Natural killer cell (primary cell): Measurements from ENCODE around the gene NBPF12. TPM values are rescaled to one million over a fixed set of nuclear protein-coding genes. Genes with fewer than 3 reads are reported as not detected.
"Not testable (repeated sequence)": the region's sequence is repeated elsewhere in the genome, so short reads cannot be mapped to it uniquely, and the experiment has no call there.

ENCODE experiments used
- ATAC-seq, 3 donors: fragments of 150-1000 bp in 2 of 3; fragments of 200-7000 bp in 1 of 3; cut with Tn5 transposase; 1 replicate in 1 of 3; 2 replicates in 2 of 3; pipeline ENCODE4 v1.10.0; 2021; ENCODE audit warnings: mild to moderate bottlenecking in 2 of 3, moderate library complexity in 2 of 3
- DNase-seq, 2 donors: peaks; one replicate each; pipeline versions ENCODE4 v3.0.0 to v3.0.0-alpha.2; 2013 to 2021; ENCODE audit warnings: mixed read lengths in 1 of 2
- H3K27ac ChIP-seq: one replicate; pipeline ENCODE4 v1.5.1; 2013; ENCODE audit warnings: mild to moderate bottlenecking, low read length
- H3K27me3 ChIP-seq: one replicate; pipeline ENCODE4 v1.6.1; 2013; ENCODE audit warnings: low read length; ENCODE audit not compliant: control insufficient read depth, insufficient read depth
- H3K36me3 ChIP-seq: one replicate; pipeline ENCODE4 v1.6.1; 2013; ENCODE audit warnings: low read length; ENCODE audit not compliant: control insufficient read depth, insufficient read depth
- H3K4me1 ChIP-seq: one replicate; pipeline ENCODE4 v1.6.1; 2013; ENCODE audit warnings: low read length; ENCODE audit not compliant: control insufficient read depth, insufficient read depth
- H3K4me3 ChIP-seq: one replicate; pipeline ENCODE4 v1.5.1; 2013; ENCODE audit warnings: low read length
- H3K9me3 ChIP-seq: one replicate; pipeline ENCODE4 v1.6.1; 2013; ENCODE audit warnings: low read length; ENCODE audit not compliant: control insufficient read depth, insufficient read depth
- H3K27ac Mint-ChIP-seq, 2 donors: one replicate each; pipeline ENCODE4 v1.8.0; 2022; ENCODE audit warnings: mild to moderate bottlenecking in 2 of 2, mixed read lengths in 2 of 2, moderate library complexity in 1 of 2
- H3K27me3 Mint-ChIP-seq, 2 donors: one replicate each; pipeline ENCODE4 v1.8.0; 2022; ENCODE audit warnings: low read depth in 2 of 2, mixed read lengths in 2 of 2
- H3K36me3 Mint-ChIP-seq: one replicate; pipeline ENCODE4 v1.8.0; 2022; ENCODE audit warnings: mixed read lengths
- H3K4me1 Mint-ChIP-seq, 2 donors: one replicate each; pipeline ENCODE4 v1.8.0; 2022; ENCODE audit warnings: mixed read lengths in 2 of 2
- H3K4me3 Mint-ChIP-seq: one replicate; pipeline ENCODE4 v1.8.0; 2022; ENCODE audit warnings: mild to moderate bottlenecking, moderate library complexity, mixed read lengths
- H3K9me3 Mint-ChIP-seq, 2 donors: one replicate each; pipeline ENCODE4 v1.8.0; 2022; ENCODE audit warnings: mixed read lengths in 2 of 2
- WGBS: methylation state at CpG from one replicate; pipeline ENCODE4 v1.1.7; 2013; ENCODE audit warnings: missing lambda C conversion rate; ENCODE audit not compliant: insufficient coverage; 5-methylcytosine and 5-hydroxymethylcytosine counted together
- intact Hi-C: fragments of 100-400 bp; cut with micrococcal nuclease; formaldehyde crosslinking; loops from one replicate; pipeline ENCODE4 v1.14.2; 2022
- total RNA-seq, 4 donors: library from RNA; stranded (reverse); fragments of 120-200 nt in 1 of 4; gene quantifications; one replicate each; pipeline versions ENCODE4 v1.2.3 to v1.2.4, GENCODE V29; 2013 to 2022

Gene NBPF12
- total RNA-seq, 3 donors from 2014 or later (not counting 1 experiment from before 2014, with no cell fraction given), result 22.6 to 28.9 (median 27.7) TPM

DNA sequence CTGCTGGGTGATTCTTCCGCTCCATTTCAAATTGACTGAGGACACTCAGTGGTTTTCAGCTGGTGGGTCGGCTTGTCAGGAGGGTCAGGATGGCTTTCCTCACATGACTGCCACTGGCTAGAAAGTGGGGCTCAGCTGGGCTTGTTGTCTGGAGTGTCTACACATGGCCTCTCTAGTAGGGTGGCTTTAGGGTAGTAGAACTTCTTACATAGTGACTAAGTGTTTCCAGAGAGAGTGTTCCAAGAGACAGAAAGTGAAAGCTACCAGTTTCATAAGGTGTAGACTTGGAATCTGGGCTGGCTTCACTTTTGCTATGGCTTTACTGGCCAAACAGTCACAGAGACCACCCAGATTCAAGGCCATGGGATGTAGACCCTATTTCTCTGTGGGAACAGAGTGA, 11.7 kb upstream of the NBPF12 start:
- H3K36me3 ChIP-seq, H3K4me1 ChIP-seq, DNase-seq, H3K27me3 ChIP-seq, ATAC-seq, H3K4me3 ChIP-seq, H3K27ac ChIP-seq, intact Hi-C loops, H3K4me3 Mint-ChIP-seq, H3K27me3 Mint-ChIP-seq, H3K27ac Mint-ChIP-seq, H3K36me3 Mint-ChIP-seq, H3K9me3 Mint-ChIP-seq, H3K9me3 ChIP-seq, H3K4me1 Mint-ChIP-seq: not testable (repeated sequence)
- no CpG with 5 or more reads among the region's 2 CpGs for WGBS

DNA sequence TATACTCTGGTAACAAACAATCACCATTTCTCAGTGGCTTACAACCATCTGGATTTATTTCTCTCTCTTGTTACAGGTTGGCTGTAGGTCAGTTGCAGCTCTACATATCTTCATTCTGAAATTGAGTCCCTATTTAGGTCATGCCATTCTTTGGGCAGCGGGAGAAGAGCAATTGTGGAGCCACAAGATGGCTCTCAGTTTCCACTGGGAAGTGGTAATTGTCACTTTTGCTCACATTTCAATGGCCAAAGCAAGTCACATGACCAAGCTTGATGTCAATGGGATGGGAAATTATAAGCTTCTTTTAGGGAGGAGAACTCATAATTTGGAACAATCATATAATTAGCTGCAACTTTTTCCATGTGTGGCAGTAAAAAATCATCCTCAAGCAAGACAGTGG, 7.9 kb upstream of the NBPF12 start:
- intact Hi-C loops, H3K36me3 ChIP-seq, H3K9me3 ChIP-seq, H3K4me1 ChIP-seq, H3K36me3 Mint-ChIP-seq, H3K4me3 ChIP-seq, DNase-seq, H3K4me3 Mint-ChIP-seq, H3K27me3 Mint-ChIP-seq, H3K9me3 Mint-ChIP-seq, H3K27ac Mint-ChIP-seq, ATAC-seq, H3K27ac ChIP-seq, H3K4me1 Mint-ChIP-seq, H3K27me3 ChIP-seq: not testable (repeated sequence)
- no CpG with 5 or more reads among the region's 1 CpG for WGBS

DNA sequence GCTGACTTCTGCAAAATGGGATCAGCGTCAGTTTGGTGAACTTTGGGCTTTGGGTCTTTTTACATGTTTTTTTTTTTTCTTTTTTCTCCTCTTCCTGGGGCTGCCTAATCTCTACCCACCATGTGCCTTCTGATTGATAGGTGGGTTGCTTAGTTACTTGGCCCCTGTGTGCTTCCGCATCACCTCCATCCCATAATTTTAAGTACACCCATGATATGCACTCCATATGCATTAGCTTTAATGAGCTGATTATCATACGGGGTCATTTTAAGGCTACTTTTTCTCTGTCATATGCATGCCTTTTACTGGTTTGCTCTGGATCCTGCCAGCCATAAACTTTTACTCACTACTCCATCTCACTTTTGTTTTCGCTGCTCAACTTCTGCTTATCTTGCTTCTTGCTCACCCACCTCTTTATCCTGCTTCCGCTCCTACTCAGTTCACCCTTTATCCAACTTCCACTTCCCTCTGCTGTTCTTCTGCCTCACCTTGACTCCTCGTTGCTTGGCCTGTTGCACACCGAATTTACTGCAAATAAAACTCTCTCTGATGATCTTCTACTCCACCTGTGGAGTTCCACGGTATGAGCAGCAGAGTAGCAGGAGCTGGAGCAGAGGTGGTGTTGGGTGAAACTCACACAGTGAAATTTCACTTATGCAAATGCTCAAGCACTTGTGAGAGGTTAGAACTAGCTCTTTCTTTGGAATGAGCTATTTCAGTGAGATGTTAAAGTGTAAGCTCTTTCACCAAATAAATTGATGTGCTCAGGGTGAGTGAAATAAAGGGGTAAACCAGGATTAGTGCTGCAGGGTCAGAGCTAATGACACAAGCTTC, 3.5 kb upstream of the NBPF12 start:
- H3K27ac ChIP-seq, H3K27ac Mint-ChIP-seq, H3K4me3 ChIP-seq, H3K4me1 Mint-ChIP-seq, H3K27me3 ChIP-seq, H3K36me3 ChIP-seq, H3K27me3 Mint-ChIP-seq, intact Hi-C loops, H3K4me1 ChIP-seq, H3K4me3 Mint-ChIP-seq, ATAC-seq, H3K9me3 Mint-ChIP-seq, H3K36me3 Mint-ChIP-seq, H3K9me3 ChIP-seq: not testable (repeated sequence)
- WGBS, result 19% methylated on average over 2 of the region's 8 CpGs
- DNase-seq, result peak in 1 of 2 donors; percentile 11

DNA sequence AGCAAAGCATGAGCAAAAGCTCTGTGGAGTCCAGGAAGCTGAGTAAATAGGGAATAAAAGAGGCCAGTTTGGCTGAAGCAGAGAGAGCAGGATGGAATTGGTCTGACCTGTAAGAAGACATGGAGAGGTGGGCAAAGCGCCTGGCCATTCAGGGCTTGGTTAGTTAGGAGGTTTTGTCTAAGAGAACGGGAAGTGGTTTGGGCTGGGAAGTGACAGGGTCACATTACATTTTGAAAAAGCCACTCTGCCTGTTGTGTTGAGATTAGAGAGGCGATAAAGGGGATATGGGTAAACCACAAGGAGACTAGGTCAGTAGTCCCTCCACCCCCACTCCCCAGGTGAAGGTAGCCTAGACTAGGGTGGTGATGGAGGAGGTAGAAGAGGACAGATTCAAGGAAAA, 662 bp upstream of the NBPF12 start:
- H3K36me3 Mint-ChIP-seq, intact Hi-C loops, DNase-seq, H3K9me3 Mint-ChIP-seq, H3K27me3 ChIP-seq, H3K4me3 ChIP-seq, H3K9me3 ChIP-seq, H3K27ac ChIP-seq, H3K4me1 ChIP-seq, H3K27ac Mint-ChIP-seq, ATAC-seq, H3K36me3 ChIP-seq, H3K27me3 Mint-ChIP-seq, H3K4me1 Mint-ChIP-seq: not testable (repeated sequence)
- 20% methylated on average over 1 of the region's 3 CpGs for WGBS
- H3K4me3 Mint-ChIP-seq, result peak overlapping the region; percentile 79

DNA sequence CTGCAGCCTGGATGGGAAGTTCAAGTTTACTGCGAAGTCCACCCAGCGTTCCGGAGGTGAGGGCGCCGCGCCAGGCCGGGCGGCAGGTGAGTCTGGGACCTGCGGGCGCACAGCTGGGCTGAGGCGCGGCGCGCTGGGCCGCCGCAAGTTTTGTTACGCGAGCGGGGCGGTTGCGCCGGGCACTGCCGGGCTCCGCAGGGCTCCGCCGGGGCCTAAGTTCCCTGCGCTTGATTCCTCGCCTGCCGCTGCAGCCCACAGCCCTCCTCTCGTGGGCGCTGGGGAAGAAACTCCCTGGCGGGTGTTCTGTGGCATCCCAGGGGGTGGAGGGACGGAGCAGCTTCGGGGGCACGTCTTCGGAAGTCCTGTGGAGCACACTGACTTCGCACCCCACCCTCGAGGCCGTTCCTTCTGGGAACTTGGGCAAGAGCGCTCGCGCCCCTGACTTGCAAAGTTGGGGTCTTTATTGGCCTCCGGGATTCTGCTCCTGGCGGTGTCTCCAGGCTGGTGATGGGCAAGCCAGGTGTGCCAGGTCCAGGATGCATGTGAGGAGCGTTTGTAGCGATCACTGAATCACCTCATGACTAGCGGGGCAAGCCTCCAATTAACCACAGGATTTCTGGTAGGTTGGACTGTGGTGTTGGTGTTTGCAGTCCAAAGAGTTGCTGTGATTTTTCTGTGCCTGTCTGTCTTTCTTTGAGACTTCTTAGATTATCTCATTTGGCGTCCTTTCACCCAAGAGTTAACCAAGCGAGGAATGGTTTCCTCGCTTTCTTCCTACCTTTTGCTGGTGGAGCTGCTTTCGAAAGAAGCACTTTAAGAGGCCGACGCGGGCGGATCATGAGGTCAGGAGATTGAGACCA, 1.0 kb downstream of the NBPF12 start:
- H3K9me3 Mint-ChIP-seq, H3K36me3 ChIP-seq, H3K4me1 Mint-ChIP-seq, H3K4me1 ChIP-seq, H3K27me3 Mint-ChIP-seq, H3K9me3 ChIP-seq, H3K36me3 Mint-ChIP-seq, H3K27me3 ChIP-seq, intact Hi-C loops: not testable (repeated sequence)
- whole genome bisulfite sequencing, result 8% methylated on average over 52 of the region's 55 CpGs
- peak; percentile 27 to 48 (median 28) for ATAC-seq
- Mint-ChIP-seq H3K27ac (peak overlapping the region; percentile 80 to 91), H3K4me3 (peak overlapping the region; percentile 89)
- Histone ChIP-seq H3K27ac (peak overlapping the region; percentile 87), H3K4me3 (peak overlapping the region; percentile 75)
- peak; percentile 19 to 51 for DNase-seq

DNA sequence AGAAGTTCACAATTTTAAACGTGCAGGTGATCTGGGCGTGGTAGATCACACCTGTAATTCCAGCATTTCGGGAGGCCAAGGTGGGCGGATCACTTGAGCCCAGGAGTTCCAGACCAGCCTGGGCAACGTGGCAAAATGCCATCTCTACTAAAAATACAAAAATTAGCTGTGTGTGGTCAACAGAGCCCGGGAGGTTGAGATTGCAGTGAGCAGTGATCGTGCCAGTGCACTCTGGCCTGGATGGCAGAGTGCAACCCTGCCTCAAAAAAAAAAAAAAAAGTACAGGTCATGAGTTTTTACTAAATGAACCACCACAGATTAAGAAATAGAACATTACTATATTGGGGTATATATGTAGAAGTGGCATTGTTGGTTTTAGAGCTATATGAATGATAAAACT, 2.2 kb downstream of the NBPF12 start:
- H3K9me3 Mint-ChIP-seq, H3K36me3 Mint-ChIP-seq, DNase-seq, H3K36me3 ChIP-seq, H3K4me3 ChIP-seq, H3K27me3 ChIP-seq, H3K27ac Mint-ChIP-seq, ATAC-seq, H3K4me3 Mint-ChIP-seq, intact Hi-C loops, H3K4me1 ChIP-seq, H3K9me3 ChIP-seq, H3K4me1 Mint-ChIP-seq, H3K27ac ChIP-seq, H3K27me3 Mint-ChIP-seq: not testable (repeated sequence)
- WGBS, result no CpG with 5 or more reads among the region's 7 CpGs

DNA sequence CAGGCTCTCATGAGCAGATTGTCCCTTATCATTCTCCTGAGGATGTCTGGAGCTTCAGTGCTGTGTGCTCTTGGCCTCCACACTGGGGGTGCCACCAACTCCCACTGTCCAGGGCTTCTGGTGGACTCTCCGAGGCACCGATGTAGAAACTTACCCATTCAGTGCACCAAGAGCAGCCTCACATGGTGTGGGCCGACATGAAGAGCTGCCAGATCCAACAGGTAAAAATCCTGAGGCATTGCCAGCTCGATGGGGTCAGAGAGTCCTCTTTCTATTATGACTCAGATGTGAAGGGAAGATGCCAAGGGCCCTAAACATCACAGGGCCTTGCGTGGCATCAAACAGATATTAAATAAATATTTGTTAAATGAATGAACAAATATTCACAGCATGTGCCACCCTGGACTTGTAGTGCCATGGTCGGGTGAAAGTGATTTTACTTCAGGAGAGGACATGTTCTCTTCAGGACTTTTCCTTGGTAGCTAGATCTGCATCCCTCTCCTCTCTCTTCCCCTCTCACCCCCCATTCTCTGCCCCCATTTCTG, 5.3 kb downstream of the NBPF12 start:
- H3K4me3 ChIP-seq, intact Hi-C loops: not testable (repeated sequence)
- WGBS, result 86% methylated on average over 1 of the region's 6 CpGs

More for the DNA sequence above, 5.3 kb downstream of the NBPF12 start:
- not testable (repeated sequence) for DNase-seq, H3K9me3 ChIP-seq, H3K27me3 Mint-ChIP-seq, H3K4me1 Mint-ChIP-seq, ATAC-seq, H3K9me3 Mint-ChIP-seq, H3K36me3 ChIP-seq, H3K4me1 ChIP-seq, H3K27ac Mint-ChIP-seq, H3K27ac ChIP-seq, H3K4me3 Mint-ChIP-seq, H3K27me3 ChIP-seq, H3K36me3 Mint-ChIP-seq
